NCI-H345 (cell line): ENCODE measurements around the gene CSPG4.
"Not testable (repeated sequence)": the region's sequence is repeated elsewhere in the genome, so short reads cannot be mapped to it uniquely, and the experiment has no call there.

Source experiments
- DNase-seq: peaks from one replicate; lab custom pipeline; 2025; lab: John Stamatoyannopoulos, UW

CSPG4 gene

GRCh38 chr15:75723847-75724660 is 11.4 kb upstream of the CSPG4 start:
- peak; percentile 34 for DNase-seq

- peak; percentile 38 for DNase-seq
Observed at GRCh38 chr15:75723171-75723846, 10.7 kb upstream of the CSPG4 start.

- DNase-seq = no peak
Observed at GRCh38 chr15:75721923-75722870, 9.5 kb upstream of the CSPG4 start.

GRCh38 chr15:75721480-75721922 is 8.9 kb upstream of the CSPG4 start:
- no peak for DNase-seq

- peak; percentile 85 for DNase-seq
Observed at GRCh38 chr15:75720787-75721479, 8.3 kb upstream of the CSPG4 start.

- no peak for DNase-seq
Observed at GRCh38 chr15:75720297-75720696, 7.6 kb upstream of the CSPG4 start.

- DNase-seq = no peak
Observed at GRCh38 chr15:75718328-75718727, 5.7 kb upstream of the CSPG4 start.

- not testable (repeated sequence) for DNase-seq
Observed at GRCh38 chr15:75717001-75717400, 4.4 kb upstream of the CSPG4 start.

- not testable (repeated sequence) for DNase-seq
Observed at GRCh38 chr15:75716249-75716950, 3.8 kb upstream of the CSPG4 start.

GRCh38 chr15:75715312-75715832 is 2.7 kb upstream of the CSPG4 start:
- DNase-seq = not testable (repeated sequence)

- no peak for DNase-seq
Observed at GRCh38 chr15:75714195-75714594, 1.5 kb upstream of the CSPG4 start.

- no peak for DNase-seq
Observed at GRCh38 chr15:75713338-75713895, 769 bp upstream of the CSPG4 start.

GRCh38 chr15:75711495-75711894 is 1.2 kb downstream of the CSPG4 start:
- DNase-seq = not testable (repeated sequence)

- not testable (repeated sequence) for DNase-seq
Observed at GRCh38 chr15:75710874-75711273, 1.8 kb downstream of the CSPG4 start.

GRCh38 chr15:75709458-75709857 is 3.2 kb downstream of the CSPG4 start:
- DNase-seq = peak; percentile 36

GRCh38 chr15:75706682-75706954 is 6.0 kb downstream of the CSPG4 start:
- DNase-seq = no peak

- DNase-seq = no peak
Observed at GRCh38 chr15:75705854-75706681, 6.6 kb downstream of the CSPG4 start.

- not testable (repeated sequence) for DNase-seq
Observed at GRCh38 chr15:75705375-75705774, 7.3 kb downstream of the CSPG4 start.

GRCh38 chr15:75704618-75705017 is 8.0 kb downstream of the CSPG4 start:
- DNase-seq = no peak

GRCh38 chr15:75704263-75704615 is 8.4 kb downstream of the CSPG4 start:
- no peak for DNase-seq
